Kidney capillary endothelial cell (primary cell): ENCODE measurements around the gene MFAP3.

Experiments
- DNase-seq: peaks from one replicate; pipeline ENCODE4 v3.0.0-alpha.2; 2018; ENCODE audit warnings: low spot score

MFAP3 gene

DNA sequence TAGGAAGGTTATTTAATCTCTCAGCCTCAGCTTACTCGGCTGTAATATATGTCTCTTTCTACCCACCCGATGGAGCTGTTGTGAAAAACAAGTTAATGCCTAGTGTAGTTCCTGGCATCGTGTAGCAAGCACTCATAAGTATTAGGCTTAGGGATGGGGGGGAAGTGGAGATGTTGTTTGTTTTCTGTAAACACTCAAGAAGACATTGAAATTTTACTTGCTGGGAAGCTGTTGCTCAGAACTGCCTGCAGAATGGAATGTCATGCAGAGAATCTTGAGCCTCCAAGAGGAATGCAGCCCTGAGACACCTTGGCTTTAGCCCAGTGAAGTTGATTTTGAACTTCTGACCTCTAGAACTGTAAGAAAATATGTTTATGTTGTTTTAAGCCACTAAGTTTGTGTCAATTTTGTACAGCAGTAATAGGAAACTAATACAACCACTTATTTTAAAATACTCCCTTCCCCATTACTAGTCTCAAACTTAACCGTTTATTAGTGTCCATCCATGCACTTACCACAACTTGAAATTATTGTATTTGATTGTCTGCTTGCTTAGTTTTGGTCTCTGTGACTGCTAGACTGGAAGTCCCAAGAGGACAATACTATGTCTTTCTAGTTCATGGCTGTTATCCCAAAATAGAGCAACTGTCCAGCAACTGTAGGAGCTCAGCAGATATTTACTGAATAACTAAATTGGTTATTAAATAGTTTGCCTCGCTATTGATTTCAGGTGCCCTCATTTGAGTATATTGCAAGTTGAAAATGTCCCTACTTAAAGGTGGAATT, 53.8 kb downstream of the MFAP3 start:
- no peak for DNase-seq

DNA sequence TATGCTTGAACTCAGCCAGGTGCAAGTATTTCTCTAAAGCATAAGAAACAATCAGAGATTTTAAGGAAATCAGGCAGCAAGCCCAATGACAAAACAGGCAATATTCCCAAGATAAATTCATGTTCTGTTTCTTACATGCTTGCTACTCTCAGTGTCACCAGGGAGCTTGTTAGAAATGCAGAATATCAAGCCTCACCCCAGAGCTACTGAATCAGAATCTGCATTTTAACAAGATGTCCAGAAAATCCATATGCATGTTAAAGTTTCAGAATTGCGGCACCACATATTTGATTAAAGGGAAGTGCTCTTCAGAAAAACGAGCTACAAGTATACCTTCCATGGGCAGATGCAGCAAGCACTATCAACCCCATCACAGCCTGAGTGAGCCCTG, 54.4 kb downstream of the MFAP3 start:
- no peak for DNase-seq

DNA sequence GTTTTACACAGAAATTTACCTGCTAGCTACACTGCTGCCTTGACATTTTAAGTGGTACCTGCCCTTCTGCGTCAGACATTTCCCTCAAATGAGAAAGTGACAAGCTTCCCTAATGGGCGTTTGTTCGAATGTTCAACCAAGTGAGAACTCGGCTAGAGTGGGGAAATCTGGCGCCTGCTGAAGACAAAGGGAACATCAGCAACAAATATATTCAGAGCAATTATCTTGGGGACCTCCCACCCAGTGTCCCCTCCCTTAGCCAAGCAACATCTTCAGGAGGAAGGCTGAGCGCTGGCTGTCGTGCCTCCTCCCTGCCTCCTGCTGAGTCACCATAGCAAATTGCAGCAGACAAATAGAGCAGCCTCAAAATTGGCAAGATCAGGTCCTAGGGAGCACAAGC, 57.1 kb downstream of the MFAP3 start:
- DNase-seq = no peak

DNA sequence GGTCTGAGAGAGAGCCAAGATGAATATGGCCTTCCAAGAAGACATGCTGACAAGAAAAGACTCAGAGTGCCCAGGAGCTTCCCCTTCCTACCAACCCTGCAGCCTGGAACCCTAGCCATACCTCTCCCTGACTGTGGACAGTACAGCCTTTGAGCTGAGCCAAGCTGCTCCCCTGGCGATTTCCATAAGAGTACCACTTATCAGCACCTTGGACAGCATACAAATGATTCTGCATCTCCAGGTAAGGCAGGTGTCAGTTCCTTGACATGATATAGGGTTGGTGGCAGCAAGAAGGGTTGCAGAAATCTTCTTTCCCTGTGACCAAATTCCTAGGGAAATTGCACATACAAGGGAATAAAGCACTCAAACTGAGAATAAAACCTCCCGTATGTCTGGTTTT, 58.3 kb downstream of the MFAP3 start:
- DNase-seq = no peak

DNA sequence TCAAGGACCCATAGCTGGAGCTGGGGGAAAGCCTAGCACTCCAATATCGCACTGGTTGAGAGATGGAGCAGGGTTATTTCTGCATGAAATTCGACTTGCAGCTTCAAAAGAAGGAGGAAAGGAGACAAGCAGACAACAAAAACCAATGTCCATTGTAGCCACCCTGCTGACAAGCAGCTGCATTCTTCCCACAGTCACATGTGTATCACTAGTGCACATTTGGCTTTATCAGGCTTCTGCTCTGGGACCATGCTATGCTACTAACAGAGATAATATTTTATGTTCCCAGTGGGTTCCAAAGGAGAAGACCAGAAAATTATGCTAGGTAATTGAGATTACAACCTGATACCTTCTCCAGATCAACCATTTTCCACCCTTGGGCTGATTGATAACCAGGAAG, 59.7 kb downstream of the MFAP3 start:
- no peak for DNase-seq

DNA sequence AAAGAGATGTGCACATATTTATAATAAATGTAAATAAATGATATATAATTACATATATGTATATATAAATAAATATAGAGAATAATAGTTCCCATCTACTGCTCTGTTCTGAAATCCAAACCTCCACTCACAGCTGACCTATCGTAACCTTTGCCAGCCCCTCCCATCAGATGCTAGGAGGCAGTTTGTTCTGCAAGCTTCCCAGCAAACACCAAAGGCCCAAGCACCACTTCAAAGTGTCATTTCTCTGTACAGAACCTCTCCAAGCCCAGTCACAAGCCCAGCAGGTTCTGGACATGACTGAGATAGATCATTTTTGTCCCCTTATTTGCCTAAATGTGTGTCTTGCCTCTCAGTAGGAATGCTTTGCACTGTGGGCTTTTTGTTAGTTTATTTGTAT, 62.4 kb downstream of the MFAP3 start:
- no peak for DNase-seq

DNA sequence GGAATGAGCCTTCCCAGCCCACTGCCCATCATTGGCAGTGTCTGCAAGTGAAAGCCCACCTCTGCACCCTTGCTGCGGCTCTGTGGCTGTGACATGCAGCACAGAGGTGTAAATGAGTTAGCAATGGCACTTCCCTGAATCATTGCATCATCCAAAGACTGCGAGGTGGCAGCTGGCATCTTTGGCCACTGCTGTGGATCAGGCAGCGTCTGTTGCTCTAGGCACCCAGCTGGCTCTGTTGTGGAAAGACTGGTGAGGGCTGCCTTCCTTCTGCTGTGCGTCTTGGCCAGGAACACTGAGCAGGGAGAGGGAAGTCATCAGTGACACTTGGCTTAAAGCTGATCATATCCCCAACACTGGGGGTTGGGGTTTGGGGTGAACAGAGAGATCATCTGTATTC, 64.5 kb downstream of the MFAP3 start:
- DNase-seq = no peak
